ENCODE results near the gene ASCC1.

DNA sequence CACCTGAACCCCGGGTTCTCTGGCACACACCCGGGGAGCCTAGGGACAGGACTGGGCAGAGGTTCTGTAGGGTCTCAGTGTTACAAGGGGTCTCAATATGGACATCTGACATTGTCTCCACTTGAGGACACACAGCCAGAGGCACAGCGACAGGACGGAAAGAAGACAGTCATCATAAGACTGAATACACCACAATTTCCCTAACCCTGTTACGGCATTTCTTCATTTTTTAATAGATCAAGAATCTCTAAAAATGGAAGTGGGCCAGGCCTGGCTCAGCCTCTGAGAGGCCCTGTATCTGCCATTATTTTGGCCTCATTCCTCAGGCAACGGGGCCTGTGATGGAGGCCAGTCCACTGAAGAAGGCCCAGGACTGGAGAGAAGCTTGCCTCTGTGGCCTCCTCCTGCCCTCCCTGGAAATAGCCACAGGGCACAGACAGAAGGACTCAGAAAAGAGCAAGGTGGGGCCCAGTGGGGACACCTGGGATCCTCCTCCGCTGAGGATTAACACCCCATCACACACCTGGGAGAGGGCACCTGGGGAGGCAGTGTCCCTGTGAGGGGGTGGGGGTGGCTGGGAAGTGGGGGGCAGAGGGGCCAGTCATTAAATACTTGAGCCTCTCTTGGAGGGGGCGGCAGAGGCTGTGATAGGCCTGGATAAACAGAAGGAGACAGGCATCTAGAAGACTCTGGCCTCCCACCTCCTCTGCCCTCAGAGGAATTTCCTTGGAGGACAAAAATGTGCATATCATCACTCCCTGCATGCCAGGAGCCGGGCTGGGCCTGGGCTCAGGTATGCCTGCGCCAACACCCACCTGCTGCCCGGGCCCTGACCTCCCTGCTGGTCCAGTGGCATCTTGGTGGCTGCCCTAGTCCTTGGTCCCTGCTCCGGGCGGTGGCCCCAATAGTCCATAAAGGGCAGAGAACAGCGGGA, 135.8 kb downstream of the ASCC1 start:
- TF ChIP-seq CTCF (IDR thresholded peaks at IDR 0.05; ENCODE audit: low read depth, low read length, poor library complexity, severe bottlenecking) (no peak), EZH2phosphoT487 (IDR thresholded peaks at IDR 0.05; ENCODE audit: borderline replicate concordance, low read length) (no peak)
